HG03432 (cell line): ENCODE measurements around the gene CCDC171.
"Not testable (repeated sequence)": the region's sequence is repeated elsewhere in the genome, so short reads cannot be mapped to it uniquely, and the experiment has no call there.

ENCODE experiments used
- ATAC-seq: cut with Tn5 transposase; IDR thresholded peaks from one replicate; pipeline ENCODE4 v1.9.1; 2021; ENCODE audit warnings: mild to moderate bottlenecking, moderate library complexity; ENCODE audit not compliant: unreplicated experiment

Gene CCDC171

GRCh38 chr9:15553528-15553898 lies 670 bp downstream of the CCDC171 start:
- ATAC-seq = peak; percentile 30

DNA sequence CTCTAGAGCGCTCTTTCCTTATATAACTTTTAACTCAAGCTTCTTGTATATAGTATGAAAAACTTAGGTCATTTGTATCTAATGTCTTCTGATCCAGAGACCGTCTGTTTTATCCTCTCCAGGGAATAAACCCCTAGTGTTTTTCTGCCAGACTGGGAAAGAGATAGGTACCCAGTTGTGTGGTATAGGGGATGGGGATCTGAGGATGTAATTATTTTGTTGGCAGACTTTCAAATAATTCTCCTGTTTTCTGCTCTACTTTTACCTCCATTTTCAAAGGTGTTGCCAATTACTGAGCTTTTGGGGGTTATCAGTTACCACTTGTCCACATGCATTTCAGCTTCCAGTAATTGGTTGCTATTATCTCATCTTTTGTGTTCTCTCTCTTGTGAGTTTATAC lies 17.9 kb downstream of the CCDC171 start:
- no peak for ATAC-seq

DNA sequence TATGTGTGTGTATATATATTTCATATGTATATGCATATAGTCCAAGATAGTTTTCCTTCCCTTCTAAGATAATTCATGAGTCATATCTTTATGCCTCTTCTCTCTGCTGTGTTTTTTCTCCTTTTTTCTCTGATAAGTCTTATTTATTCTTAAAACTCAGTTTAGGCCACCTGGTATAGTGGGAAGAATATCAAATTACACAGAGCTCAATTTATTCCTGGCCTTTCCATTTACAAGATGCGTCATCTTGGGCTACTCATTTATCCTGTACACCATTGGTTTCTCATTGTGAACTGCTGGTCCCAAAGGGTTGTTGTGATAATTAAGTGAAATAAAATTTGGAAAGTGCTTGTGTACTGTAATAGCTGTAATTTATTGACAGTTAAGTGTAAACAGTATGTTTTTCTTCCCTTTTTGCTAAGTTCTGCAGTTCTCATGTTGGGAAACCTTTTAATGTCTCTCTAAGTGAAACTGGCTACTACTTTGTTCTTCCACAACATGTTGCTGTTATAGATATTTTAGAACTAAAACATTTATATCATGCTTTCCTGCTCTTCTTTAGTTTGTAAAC lies 19.4 kb downstream of the CCDC171 start:
- no peak for ATAC-seq

GRCh38 chr9:15576350-15577050 lies 23.7 kb downstream of the CCDC171 start:
- ATAC-seq = no peak

GRCh38 chr9:15578714-15579113 lies 25.9 kb downstream of the CCDC171 start:
- ATAC-seq = no peak

DNA sequence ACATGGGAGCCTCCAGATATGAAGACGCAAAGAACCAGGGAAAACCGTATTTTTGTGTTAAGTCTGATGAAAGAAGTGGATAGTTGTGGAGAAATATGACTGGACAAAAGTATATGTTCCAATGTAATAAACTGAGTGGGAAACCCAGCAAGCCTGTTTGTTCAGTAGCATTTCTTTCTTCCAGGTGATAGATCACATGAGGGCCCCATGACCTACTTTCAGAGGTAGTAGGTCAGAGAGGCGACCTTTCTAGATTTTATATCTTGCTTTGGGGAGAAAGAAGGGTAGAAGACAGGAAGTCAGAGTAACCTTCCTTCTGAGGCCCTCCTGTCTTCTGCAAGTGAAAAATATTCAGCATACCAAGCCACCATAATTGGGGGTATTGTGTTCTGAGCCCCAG lies 31.5 kb downstream of the CCDC171 start:
- ATAC-seq = no peak

DNA sequence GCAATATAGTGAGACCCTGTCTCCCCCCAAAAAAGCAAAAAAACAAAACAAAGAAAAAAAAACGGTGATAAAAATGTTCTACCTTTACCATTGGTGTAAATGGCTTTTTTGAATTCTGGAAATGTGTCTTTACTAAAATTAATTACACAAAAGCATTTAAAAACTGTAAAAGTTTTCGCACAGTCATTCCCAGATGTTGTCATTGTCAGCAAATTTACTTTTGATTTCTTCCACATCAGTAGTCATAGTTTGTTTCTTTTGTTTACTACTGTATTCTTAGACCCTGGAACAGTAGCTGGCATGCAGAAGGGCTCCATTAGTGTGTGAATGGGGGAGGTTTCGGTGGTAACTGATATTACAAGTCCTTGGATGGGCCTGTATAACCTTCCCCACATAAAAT lies 39.5 kb downstream of the CCDC171 start:
- no peak for ATAC-seq

GRCh38 chr9:15592940-15593339 lies 40.1 kb downstream of the CCDC171 start:
- ATAC-seq = peak; percentile 47

- ATAC-seq = not testable (repeated sequence)
Measured at GRCh38 chr9:15600666-15601330, 48.0 kb downstream of the CCDC171 start.

- peak; percentile 67 for ATAC-seq
Measured at GRCh38 chr9:15606643-15607472, 54.0 kb downstream of the CCDC171 start.

GRCh38 chr9:15612962-15613361 lies 60.1 kb downstream of the CCDC171 start:
- ATAC-seq = peak; percentile 61

DNA sequence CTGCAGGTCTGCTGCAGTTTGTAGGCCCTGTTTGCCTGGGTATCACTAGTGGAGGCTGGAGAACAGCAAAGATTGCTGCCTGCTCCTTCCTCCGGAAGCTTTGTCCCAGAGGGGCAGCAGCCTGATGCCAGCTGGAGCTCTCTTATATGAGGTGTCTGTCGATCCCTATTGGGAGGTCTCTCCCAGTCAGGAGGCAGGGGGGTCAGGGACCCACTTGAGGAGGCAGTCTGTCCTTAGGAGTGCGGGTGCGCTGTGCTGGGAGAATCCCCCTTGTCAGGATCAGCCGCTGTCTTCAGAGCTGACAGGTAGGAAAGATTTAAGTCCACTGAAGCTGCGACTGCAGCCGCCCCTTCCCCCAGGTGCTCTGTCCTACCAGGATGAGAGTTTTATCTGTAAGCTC lies 64.9 kb downstream of the CCDC171 start:
- ATAC-seq = no peak

- ATAC-seq = no peak
Measured at GRCh38 chr9:15618540-15619331, 65.9 kb downstream of the CCDC171 start.

- no peak for ATAC-seq
Measured at GRCh38 chr9:15622318-15622971, 69.6 kb downstream of the CCDC171 start.

- ATAC-seq = peak; percentile 50
Measured at GRCh38 chr9:15635752-15636151, 82.9 kb downstream of the CCDC171 start.

- ATAC-seq = no peak
Measured at GRCh38 chr9:15640121-15640520, 87.3 kb downstream of the CCDC171 start.

GRCh38 chr9:15641291-15641690 lies 88.4 kb downstream of the CCDC171 start:
- ATAC-seq = no peak

- ATAC-seq = peak; percentile 55
Measured at GRCh38 chr9:15642369-15642962, 89.6 kb downstream of the CCDC171 start.

GRCh38 chr9:15670246-15670645 lies 117.4 kb downstream of the CCDC171 start:
- peak; percentile 83 for ATAC-seq

GRCh38 chr9:15670894-15671293 lies 118.1 kb downstream of the CCDC171 start:
- ATAC-seq = peak; percentile 88
